HCT116 (cell line): ENCODE data around the gene TK2. TPM values are rescaled to one million over a fixed set of nuclear protein-coding genes. Genes with fewer than 3 reads are reported as not detected.

Source experiments
- ATAC-seq: fragments of 200-7000 bp; cut with Tn5 transposase; 2 replicates; pipeline ENCODE4 v1.9.1; 2020; ENCODE audit warnings: mild to moderate bottlenecking, moderate library complexity
- BruUV-seq: library from RNA; stranded (reverse); fragments of 400-500 nt; replicated peaks from 2 replicates; lab custom pipeline; 2021; lab: Mats Ljungman, UMichigan
- CTCF ChIA-PET: fragments of 300-600 bp; sonication (Branson Sonifier 250); formaldehyde crosslinking; loops from one replicate; lab custom pipeline; 2021; ENCODE audit warnings: antibody characterized with exemption; lab: Charles Lee
- POLR2A ChIA-PET: fragments of 300-600, 350-600 bp; sonication (Branson Sonifier 250); formaldehyde crosslinking; loops from one replicate; lab custom pipeline; 2021; ENCODE audit warnings: antibody characterized with exemption; lab: Charles Lee
- RAD21 ChIA-PET, 2 experiments: fragments of 300-600 bp; sonication (Branson Sonifier 250); formaldehyde crosslinking; loops; one replicate each; lab custom pipeline; 2023; ENCODE audit warnings: low total read pairs in 2 of 2; ENCODE audit not compliant: uncharacterized antibody in 2 of 2, unreplicated experiment in 2 of 2, low non-redundant PET in 1 of 2; lab: Charles Lee
- DNase-seq: peaks from one replicate; pipeline ENCODE4 v3.0.0-alpha.2; 2010; ENCODE audit warnings: low read depth, low spot score
- H2AFZ ChIP-seq: fragments of 200-600 bp; shearing (Covaris generic), sonication (generic); 2 replicates; pipeline ENCODE4 v1.6.1; 2017; ENCODE audit warnings: low read depth, mixed run types, mixed read lengths, antibody characterized with exemption, low read length; ENCODE audit not compliant: poor library complexity, severe bottlenecking
- H3K27ac ChIP-seq: 2 replicates; pipeline ENCODE4 v1.5.1; 2012; ENCODE audit warnings: low read depth, low read length
- H3K27me3 ChIP-seq: fragments of 200-600 bp; sonication (generic); 2 replicates; pipeline ENCODE4 v1.6.1; 2016; ENCODE audit warnings: mixed run types, low read length, mixed read lengths; ENCODE audit not compliant: insufficient read depth
- H3K36me3 ChIP-seq, 2 experiments: fragments of 200-500 bp in 1 of 2; fragments of 200-600 bp in 1 of 2; sonication (Bioruptor generic) in 1 of 2; sonication (generic) in 1 of 2; 2 replicates each; pipeline versions ENCODE4 v1.5.1 to v1.6.1; 2014 to 2016; ENCODE audit warnings: low read length in 2 of 2, inconsistent platforms in 1 of 2, mixed read lengths in 1 of 2, mixed run types in 1 of 2; ENCODE audit not compliant: insufficient read depth in 2 of 2, control insufficient read depth in 1 of 2
- H3K4me1 ChIP-seq, 2 experiments: fragments of 200-600 bp in 1 of 2; sonication (generic) in 1 of 2; 2 replicates each; pipeline versions ENCODE4 v1.5.1 to v1.6.1; 2012 to 2017; ENCODE audit warnings: low read length in 2 of 2, inconsistent platforms in 1 of 2, mild to moderate bottlenecking in 1 of 2, mixed read lengths in 1 of 2, mixed run types in 1 of 2, moderate library complexity in 1 of 2; ENCODE audit not compliant: insufficient read depth in 2 of 2, control insufficient read depth in 1 of 2
- H3K4me2 ChIP-seq: fragments of 200-600 bp; sonication (generic); 2 replicates; pipeline ENCODE4 v1.6.1; 2017; ENCODE audit warnings: mixed run types, low read length, mixed read lengths
- H3K4me3 ChIP-seq, 2 experiments: fragments of 200-600 bp in 1 of 2; sonication (generic) in 1 of 2; replicated peaks in 1 of 2; 2 replicates each; pipeline ENCODE4 v1.5.1; 2011 to 2016; ENCODE audit warnings: low read length in 2 of 2, control low read depth in 1 of 2, low read depth in 1 of 2, mild to moderate bottlenecking in 1 of 2, mixed read lengths in 1 of 2, mixed run types in 1 of 2
- H3K79me2 ChIP-seq: fragments of 200-600 bp; sonication (generic); 2 replicates; pipeline ENCODE4 v1.6.1; 2017; ENCODE audit warnings: mild to moderate bottlenecking, mixed run types, low read length, moderate library complexity, mixed read lengths; ENCODE audit not compliant: insufficient read depth
- H3K9ac ChIP-seq: fragments of 200-600 bp; sonication (generic); 2 replicates; pipeline ENCODE4 v1.6.1; 2016; ENCODE audit warnings: low read length, mixed read lengths
- H3K9me2 ChIP-seq: fragments of 200-600 bp; sonication (generic), shearing (Covaris generic); 2 replicates; pipeline ENCODE4 v1.6.1; 2017; ENCODE audit warnings: mixed run types, mild to moderate bottlenecking, moderate library complexity; ENCODE audit not compliant: insufficient read depth
- H3K9me3 ChIP-seq, 2 experiments: fragments of 200-500 bp in 1 of 2; fragments of 200-600 bp in 1 of 2; sonication (Bioruptor generic) in 1 of 2; sonication (generic) in 1 of 2; 2 replicates each; pipeline ENCODE4 v1.6.1; 2014 to 2017; ENCODE audit warnings: low read length in 2 of 2, mixed read lengths in 2 of 2, inconsistent platforms in 1 of 2, low read depth in 1 of 2, mild to moderate bottlenecking in 1 of 2, mixed run types in 1 of 2, moderate library complexity in 1 of 2; ENCODE audit not compliant: control insufficient read depth in 1 of 2, insufficient read depth in 1 of 2
- H4K20me1 ChIP-seq: fragments of 200-600 bp; sonication (generic), shearing (Covaris generic); 2 replicates; pipeline ENCODE4 v1.6.1; 2017; ENCODE audit warnings: mixed run types, mild to moderate bottlenecking, moderate library complexity; ENCODE audit not compliant: insufficient read depth
- CBX3 ChIP-seq: IDR thresholded peaks from 2 replicates; pipeline ENCODE4 v1.6.1; 2012; ENCODE audit warnings: low read depth
- CEBPB ChIP-seq: IDR thresholded peaks from 2 replicates; pipeline ENCODE4 v1.6.1; 2012; ENCODE audit warnings: low read depth
- ELF1 ChIP-seq: IDR thresholded peaks from 2 replicates; pipeline ENCODE4 v1.6.1; 2012; ENCODE audit warnings: low read depth, borderline replicate concordance
- EZH2 ChIP-seq: fragments of 200-600 bp; sonication (generic); IDR thresholded peaks from 2 replicates; pipeline ENCODE4 v1.6.1; 2017; ENCODE audit warnings: antibody characterized with exemption, mixed run types
- EZH2phosphoT487 ChIP-seq: fragments of 200-600 bp; IDR thresholded peaks from 2 replicates; pipeline ENCODE4 v1.6.1; 2018; ENCODE audit warnings: antibody characterized with exemption, borderline replicate concordance
- FOSL1 ChIP-seq: IDR thresholded peaks from 2 replicates; pipeline ENCODE4 v1.6.1; 2012; ENCODE audit warnings: low read depth
- POLR2A ChIP-seq: IDR thresholded peaks from 2 replicates; pipeline ENCODE4 v1.7.0; 2011; ENCODE audit warnings: borderline replicate concordance; ENCODE audit not compliant: insufficient read depth, insufficient read length; ENCODE audit errors: extremely low read depth
- POLR2AphosphoS5 ChIP-seq: IDR thresholded peaks from 2 replicates; pipeline ENCODE4 v1.6.1; 2011; ENCODE audit warnings: mild to moderate bottlenecking, low read depth, low read length, moderate library complexity
- SRF ChIP-seq: IDR thresholded peaks from 2 replicates; pipeline ENCODE4 v1.6.1; 2012; ENCODE audit warnings: low read depth
- YY1 ChIP-seq: IDR thresholded peaks from 2 replicates; pipeline ENCODE4 v1.6.1; 2011; ENCODE audit warnings: low read length, low read depth, moderate library complexity, mild to moderate bottlenecking; ENCODE audit not compliant: insufficient replicate concordance; ENCODE audit errors: extremely low read depth
- ZFX ChIP-seq: fragments of 450-650 bp; IDR thresholded peaks from 2 replicates; pipeline ENCODE4 v1.6.1; 2017
- ZNF274 ChIP-seq: fragments of 200-500 bp; sonication (Bioruptor generic); IDR thresholded peaks from 2 replicates; pipeline ENCODE4 v1.6.1; 2014; ENCODE audit warnings: mild to moderate bottlenecking, low read depth, low read length, inconsistent platforms
- intact Hi-C: fragments of 100-400 bp; cut with micrococcal nuclease; formaldehyde crosslinking; loops from 2 replicates; pipeline ENCODE4 v1.10.0; 2022
- total RNA-seq: library from RNA; stranded (reverse); gene quantifications from one replicate; pipeline ENCODE4 v1.2.1, GENCODE V29; 2021; ENCODE audit not compliant: unreplicated experiment
- TF ChIP-seq, protein P1 (sequence below): IDR thresholded peaks from 2 replicates; pipeline ENCODE4 v1.6.1; 2012
- TF ChIP-seq, protein P2 (sequence below): IDR thresholded peaks from 2 replicates; pipeline ENCODE4 v1.6.1; 2012; ENCODE audit warnings: low read depth

The TK2 gene
- total RNA-seq, 1 experiment from 2014 or later: 15.4 TPM

DNA sequence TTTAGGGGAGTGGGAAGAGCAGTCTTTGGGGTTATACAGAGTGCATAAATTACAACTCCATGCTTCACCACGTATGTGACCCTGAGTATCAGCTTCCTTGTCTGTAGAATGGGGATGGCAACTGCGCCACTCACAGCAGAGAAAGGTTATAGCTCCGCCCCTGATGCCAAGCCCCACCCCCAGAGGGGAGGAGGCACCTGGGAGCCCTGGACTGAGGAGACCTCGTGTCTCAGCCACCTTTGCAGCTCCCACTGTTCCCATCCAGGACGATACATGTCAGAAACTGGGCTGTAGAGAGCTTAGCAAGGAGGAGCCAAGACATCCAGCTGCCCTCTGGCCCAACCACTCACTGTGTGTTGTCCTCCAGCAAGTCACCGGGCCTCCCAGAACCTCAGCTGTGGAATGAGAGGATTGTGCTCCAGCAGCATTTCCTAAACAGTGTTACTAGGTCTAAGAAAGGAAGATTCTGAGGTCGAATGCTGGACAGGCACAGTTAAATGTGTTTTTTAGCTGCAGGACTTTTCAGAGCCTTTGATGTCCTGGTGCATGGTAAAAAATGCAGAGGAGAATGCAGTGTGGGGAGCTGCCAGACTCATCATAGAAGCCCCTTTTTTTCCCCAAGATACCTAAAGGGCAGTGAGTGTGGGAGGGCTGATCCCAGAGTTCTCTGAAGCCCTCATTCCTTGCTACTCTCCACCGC lies 73.4 kb downstream of the TK2 start:
- DNase-seq (no peak), ATAC-seq (peak; percentile 86)
- Histone ChIP-seq H3K27me3 (no peaks in the 10 kb centered on the region), H3K4me3 (no peak overlapping the region), H3K9me2 (no peaks in the 10 kb centered on the region), H3K9me3 (no peaks in the 10 kb centered on the region), H3K27ac (no peak overlapping the region), H2AFZ (peak overlapping the region; percentile 56), H3K79me2 (no peaks in the 10 kb centered on the region), H3K9ac (peak overlapping the region; percentile 15; the same call in 1 of the 2 replicates), H3K4me2 (peak overlapping the region; percentile 41), H3K36me3 (no peaks in the 10 kb centered on the region), H4K20me1 (no peaks in the 10 kb centered on the region), H3K4me1 (peaks cover 22 to 26% of the 10 kb centered on the region in 2 experiments)
- no TSS peak for BruUV-seq
- TF ChIP-seq POLR2A (no peak), POLR2AphosphoS5 (0 out of 2 replicates have a peak, but pooled peaks have one; percentile 29)
- TF ChIP-seq, protein P1, sequence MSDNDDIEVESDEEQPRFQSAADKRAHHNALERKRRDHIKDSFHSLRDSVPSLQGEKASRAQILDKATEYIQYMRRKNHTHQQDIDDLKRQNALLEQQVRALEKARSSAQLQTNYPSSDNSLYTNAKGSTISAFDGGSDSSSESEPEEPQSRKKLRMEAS: peak; percentile 52; the same call in 1 of the 2 replicates
- CTCF ChIA-PET: interaction anchor here (0.6 to 3.5 kb wide), 9 partner anchors 9 to 134 kb away, joined by 3 to 44 read pairs (median 4); no protein-coding TSS in a partner anchor
- POLR2A ChIA-PET: interaction anchor here (1.3 to 1.9 kb wide), 3 partner anchors 21 to 71 kb away, joined by 5 to 10 read pairs (median 6); no protein-coding TSS in a partner anchor
- intact Hi-C loops: no loop called here
- RAD21 ChIA-PET: interaction anchor here (2.0 to 2.2 kb wide), 2 partner anchors 70 kb away, joined by 12 to 13 read pairs; no protein-coding TSS in a partner anchor

DNA sequence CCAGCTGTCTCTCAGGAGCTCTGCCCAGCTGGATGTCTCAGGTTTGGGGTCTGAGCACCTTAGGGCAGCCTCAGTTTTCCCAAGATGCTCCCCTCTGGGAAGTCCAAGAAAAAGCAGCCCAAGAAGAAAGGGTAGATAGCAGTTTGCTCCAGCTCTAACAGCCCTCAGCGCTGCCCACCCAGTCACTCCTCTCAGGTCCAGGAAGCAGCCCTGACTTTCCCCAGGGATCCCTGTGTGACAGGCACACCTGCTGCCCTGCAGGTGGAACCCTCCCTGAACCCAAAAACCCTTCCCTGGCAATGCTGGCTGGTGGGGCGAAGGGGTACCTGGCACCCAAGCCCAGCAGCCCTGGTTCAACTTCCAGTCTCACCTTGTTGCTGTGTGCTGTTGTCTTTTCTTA lies 74.7 kb downstream of the TK2 start:
- ChIA-PET CTCF (interaction anchor here (1.0 to 3.5 kb wide), 3 partner anchors 11 to 117 kb away, joined by 3 to 44 read pairs (median 4); no protein-coding TSS in a partner anchor), RAD21 (no interaction called here), POLR2A (interaction anchor here (1.9 kb wide), 1 partner anchor 20 kb away, joined by 5 read pairs; no protein-coding TSS in a partner anchor)
- Histone ChIP-seq H3K4me2 (no peak overlapping the region), H3K4me1 (peaks cover 22 to 26% of the 10 kb centered on the region in 2 experiments), H3K79me2 (no peaks in the 10 kb centered on the region), H3K9ac (no peak overlapping the region), H3K27ac (no peak overlapping the region), H3K9me2 (no peaks in the 10 kb centered on the region), H3K9me3 (no peaks in the 10 kb centered on the region), H2AFZ (no peak overlapping the region), H3K36me3 (no peaks in the 10 kb centered on the region), H3K27me3 (no peaks in the 10 kb centered on the region), H4K20me1 (no peaks in the 10 kb centered on the region), H3K4me3 (no peak overlapping the region)
- no peak for ATAC-seq
- no TSS peak for BruUV-seq
- intact Hi-C loops: no loop called here
- no peak for DNase-seq
- TF ChIP-seq SRF (no peak), POLR2A (no peak), ZNF274 (no peak), FOSL1 (no peak), EZH2 (no peak), ELF1 (no peak), CEBPB (no peak), EZH2phosphoT487 (no peak), YY1 (no peak), ZFX (no peak), CBX3 (no peak)
- TF ChIP-seq, protein P2, sequence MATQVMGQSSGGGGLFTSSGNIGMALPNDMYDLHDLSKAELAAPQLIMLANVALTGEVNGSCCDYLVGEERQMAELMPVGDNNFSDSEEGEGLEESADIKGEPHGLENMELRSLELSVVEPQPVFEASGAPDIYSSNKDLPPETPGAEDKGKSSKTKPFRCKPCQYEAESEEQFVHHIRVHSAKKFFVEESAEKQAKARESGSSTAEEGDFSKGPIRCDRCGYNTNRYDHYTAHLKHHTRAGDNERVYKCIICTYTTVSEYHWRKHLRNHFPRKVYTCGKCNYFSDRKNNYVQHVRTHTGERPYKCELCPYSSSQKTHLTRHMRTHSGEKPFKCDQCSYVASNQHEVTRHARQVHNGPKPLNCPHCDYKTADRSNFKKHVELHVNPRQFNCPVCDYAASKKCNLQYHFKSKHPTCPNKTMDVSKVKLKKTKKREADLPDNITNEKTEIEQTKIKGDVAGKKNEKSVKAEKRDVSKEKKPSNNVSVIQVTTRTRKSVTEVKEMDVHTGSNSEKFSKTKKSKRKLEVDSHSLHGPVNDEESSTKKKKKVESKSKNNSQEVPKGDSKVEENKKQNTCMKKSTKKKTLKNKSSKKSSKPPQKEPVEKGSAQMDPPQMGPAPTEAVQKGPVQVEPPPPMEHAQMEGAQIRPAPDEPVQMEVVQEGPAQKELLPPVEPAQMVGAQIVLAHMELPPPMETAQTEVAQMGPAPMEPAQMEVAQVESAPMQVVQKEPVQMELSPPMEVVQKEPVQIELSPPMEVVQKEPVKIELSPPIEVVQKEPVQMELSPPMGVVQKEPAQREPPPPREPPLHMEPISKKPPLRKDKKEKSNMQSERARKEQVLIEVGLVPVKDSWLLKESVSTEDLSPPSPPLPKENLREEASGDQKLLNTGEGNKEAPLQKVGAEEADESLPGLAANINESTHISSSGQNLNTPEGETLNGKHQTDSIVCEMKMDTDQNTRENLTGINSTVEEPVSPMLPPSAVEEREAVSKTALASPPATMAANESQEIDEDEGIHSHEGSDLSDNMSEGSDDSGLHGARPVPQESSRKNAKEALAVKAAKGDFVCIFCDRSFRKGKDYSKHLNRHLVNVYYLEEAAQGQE: no peak
- TF ChIP-seq, protein P1: no peak
